SK-MEL-5 (cell line): ENCODE measurements around the gene UNC119. TPM values are rescaled to one million over a fixed set of nuclear protein-coding genes. Genes with fewer than 3 reads are reported as not detected.

Experiments used
- DNase-seq: peaks from one replicate; pipeline ENCODE4 v3.0.0-alpha.2; 2016; ENCODE audit warnings: low read depth, low spot score
- in situ Hi-C: cut with HindIII; loops from 2 replicates; pipeline ENCODE4 v1.10.0; 2016; ENCODE audit warnings: low sequenced_read_pairs, high pct_unique_total_duplicates, low pct_unique_long_range_greater_than_20kb
- total RNA-seq: library from RNA; depleted of rRNA; stranded (reverse); fragments of >200 nt; shearing (Covaris generic); gene quantifications from 2 replicates; pipeline ENCODE4 v1.2.3, GENCODE V29; 2014

The UNC119 gene
- total RNA-seq, 1 experiment from 2014 or later: 45.0 TPM

DNA sequence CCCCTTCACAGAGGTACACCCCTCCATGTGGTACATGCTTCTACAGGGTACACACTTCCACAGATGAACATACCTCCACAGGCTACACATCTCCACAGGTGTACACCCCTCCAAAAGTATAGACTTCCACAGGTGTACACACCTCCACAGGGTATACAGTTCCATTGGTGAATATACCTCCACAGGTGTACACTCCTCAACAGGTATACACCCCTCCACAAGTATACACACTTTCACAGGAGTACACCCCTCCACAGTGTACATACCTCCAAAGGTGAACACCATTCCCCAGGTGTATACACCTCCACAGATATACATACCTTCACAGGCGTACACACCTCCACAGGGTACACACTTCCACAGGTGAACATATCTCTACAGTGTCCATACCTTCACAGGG lies 36.9 kb downstream of the UNC119 start:
- in situ Hi-C loops: no loop called here
- DNase-seq: no peak

DNA sequence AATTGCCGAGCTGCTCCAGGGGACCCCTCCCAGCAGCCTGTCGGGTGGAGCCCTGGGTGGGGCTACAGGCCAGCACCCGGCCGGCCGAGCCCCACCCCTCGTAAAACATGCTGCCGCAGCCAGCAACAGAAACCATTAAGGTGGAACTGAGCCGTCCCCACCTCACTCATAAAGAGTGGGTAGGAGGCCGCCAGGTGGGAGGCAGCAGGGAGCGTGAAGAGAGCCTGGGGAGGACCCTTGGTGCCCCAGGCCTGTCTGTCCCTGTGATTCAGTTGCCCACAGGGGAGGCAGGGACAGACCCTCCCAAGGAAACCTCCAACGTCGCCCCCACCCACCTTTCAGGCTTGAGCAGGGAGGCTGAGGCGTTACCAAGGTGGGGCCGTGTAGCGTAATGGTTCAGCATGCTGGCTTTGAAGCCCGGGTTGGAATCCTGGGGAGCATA lies 37.8 kb downstream of the UNC119 start:
- in situ Hi-C loops: no loop called here
- DNase-seq: no peak

DNA sequence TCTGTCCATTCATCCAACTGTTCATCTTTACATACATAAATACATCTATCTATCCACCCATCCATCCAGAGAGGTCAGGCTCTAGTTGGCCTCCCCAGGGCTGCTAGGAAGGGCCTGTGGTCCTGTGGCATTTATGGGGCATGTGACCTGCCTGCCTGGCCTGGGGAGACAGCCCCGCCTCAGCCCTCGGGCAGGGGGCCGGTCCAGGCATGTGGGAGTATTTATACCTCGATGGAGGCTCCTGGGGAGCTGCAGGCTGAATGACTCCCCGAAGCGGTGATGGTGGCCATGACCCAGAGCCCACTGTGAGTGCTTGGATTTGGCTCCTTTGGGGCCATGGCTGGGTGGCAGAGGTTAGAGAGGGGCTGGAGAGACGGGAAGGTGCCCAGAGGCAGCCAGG lies 38.9 kb downstream of the UNC119 start:
- DNase-seq: no peak
- in situ Hi-C loops: no loop called here

DNA sequence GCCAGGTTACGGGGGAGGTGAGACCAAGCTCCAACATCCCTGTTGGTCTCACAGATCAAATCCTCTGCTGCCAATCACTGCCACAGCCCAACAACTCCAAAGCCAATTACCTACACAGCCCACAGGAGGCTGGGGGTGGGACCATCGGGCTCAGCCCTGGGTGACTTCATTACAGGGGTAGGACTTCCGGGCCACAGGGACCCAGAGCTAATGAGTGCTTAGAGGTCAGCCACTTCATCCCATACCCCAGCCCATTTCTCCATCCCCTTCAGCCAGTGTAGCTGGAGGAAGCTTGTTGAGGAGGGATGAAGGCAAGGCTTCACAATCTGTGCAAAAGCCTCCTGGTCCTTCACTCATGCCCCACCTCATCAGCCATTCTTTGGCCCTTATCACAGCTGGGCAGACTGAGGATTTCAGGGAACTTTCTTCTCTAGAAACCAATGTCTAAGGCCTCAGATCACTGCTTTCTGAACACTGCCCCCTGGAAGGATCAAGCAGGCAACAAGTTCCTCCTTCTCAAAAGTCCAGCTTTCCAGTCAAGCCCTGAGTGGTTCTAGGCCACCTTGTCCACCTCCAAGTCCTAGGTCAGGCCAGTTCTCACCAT lies 40.5 kb downstream of the UNC119 start:
- DNase-seq: no peak
- in situ Hi-C loops: no loop called here

DNA sequence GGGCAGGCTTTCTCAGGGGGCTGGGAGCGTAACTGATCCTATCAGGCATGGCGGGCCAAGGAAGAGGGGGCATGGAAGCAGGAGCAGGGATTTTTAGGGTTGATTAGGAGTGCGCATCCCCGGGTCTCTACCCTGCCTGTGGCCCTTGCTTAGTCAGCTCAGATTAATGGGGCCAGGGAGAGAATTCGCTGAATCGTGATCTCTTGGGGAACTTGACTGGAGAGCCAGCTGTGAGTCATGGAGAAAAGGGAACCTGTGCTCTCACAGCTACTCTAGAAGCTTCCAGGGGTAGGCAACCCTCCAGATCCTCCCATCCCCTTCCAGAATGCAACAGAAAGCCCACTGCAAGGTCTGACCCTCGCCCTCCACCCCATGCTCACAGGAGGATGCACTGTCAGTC lies 42.6 kb downstream of the UNC119 start:
- no peak for DNase-seq
- in situ Hi-C loops: no loop called here

DNA sequence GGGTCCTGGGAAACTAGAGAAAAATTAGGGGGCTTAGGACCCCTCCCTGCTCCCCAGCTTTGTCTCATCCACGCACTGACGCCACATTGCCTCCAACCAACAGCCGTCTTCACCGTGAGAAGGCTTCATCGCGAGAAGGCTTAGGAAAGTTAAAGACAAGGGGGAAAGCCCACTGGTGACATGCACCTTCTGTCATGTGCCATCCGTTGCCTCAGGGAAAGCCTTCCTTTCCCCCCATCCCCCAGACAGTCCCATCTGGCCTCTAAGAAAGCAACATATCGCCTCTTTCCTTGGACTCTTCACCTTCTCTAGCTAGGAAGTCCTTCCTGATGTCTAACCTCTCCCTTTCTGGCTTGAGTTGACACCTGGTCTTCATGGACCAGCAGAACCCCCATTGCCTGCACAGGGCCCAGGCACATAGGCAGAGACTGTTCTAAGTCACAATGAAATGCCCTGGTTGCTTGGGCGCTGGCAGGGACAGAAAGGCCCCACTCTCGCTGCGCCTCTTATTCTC lies 44.2 kb downstream of the UNC119 start:
- no peak for DNase-seq
- in situ Hi-C loops: no loop called here

DNA sequence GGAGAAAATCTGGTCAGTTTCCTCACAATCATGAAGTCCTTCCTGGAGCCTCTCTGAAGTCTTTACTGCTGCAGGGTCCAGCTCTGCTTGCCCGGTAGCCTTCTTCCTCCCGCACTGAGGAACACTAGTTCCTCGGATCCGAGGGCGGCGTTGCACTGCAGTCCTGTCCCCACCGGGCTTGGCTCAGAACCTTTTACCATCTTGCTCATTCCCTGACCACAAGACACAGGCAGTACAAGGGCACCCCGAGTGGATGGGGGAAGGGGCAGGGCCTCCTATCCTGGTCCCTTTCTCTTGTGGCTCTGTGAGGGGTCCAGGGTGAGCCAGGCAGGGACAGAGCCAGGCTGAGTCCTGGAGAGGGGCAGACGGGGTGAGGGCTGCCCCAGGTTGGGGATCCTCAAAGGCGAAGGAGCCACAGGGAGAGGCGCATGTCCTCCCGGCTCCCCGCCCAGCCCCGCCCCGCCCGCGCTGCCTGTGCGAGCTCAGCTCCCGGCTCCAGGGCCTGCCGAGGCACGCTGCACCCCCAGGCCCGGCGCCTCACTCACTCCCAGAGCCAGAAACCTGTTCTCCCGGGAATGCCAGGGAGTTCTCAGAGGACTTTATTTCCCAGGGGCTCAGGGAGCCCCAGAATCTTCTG lies 44.7 kb downstream of the UNC119 start:
- in situ Hi-C loops: no loop called here
- DNase-seq: no peak

DNA sequence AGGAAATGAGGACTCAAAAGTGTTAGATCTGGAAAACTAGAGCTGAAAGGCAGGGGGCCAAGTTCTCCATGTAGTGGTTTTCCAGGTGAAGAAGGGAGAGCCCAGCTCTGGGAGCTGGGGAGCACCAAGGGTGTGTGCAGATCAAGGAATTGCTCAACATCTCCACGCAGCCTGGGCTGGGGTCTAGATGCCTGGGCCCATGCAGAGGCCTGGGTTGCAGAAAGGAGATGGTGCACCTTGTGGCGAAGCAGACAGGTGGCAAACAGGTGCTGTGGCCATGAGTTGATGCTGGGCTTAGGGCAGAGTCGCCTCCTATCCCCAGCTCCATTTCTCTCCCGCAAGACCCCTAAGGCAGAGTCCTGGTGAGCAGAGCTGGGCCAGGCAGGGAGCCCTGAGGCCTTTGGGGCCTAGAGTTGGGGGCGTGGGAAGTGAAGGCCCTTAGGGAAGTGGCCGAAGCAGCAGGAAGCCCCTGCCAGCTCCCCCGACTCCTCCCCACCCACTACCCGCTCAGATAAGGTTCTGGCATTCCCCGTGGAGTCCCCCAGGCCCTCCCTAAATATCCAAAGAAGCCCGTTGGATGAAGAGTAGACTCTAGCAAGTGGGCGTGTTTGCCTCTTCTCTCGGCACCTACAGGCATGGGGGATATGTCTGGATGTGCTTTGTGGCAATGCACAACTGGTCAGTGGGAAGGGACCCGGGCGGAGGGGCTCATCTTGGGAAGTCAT lies 45.5 kb downstream of the UNC119 start:
- no peak for DNase-seq
- in situ Hi-C loops: no loop called here

DNA sequence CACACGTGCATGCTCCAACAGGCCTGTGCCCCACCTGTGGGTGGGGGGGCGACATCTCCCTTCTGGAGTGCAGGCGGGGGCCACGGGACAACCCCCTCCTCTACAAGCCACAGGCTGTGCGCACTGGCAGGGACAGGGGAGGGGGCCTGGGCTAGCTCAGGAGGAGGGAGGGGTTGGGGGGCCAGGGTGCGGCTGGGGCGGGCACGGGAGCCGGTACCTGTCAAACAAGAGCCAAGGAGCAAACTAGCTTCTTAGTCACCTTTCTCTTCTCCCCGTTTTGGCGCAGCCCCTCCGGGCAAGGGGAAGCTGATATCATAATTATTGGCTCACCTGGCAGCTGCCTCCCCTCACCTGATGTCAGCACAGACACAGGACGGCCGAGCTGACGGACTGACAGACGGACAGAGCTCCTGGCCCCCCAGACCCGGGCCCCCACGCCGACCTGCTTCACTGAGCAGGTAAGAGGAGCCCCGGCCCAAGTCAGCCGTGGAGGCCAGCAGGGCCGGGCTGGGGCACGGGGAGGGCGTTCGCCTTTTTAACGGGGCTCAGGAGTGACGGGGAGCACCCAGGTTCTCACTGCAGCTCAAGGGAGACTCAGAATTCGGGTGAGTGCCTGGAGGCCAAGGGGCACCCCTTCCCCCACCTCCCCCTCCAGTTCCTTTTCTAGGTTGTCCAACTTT lies 46.3 kb downstream of the UNC119 start, which contains the start of gene FOXN1:
Gene FOXN1 (plus strand): TSS at position 363 of the 680 bp plus-strand sequence. CDS start 17,622 bp downstream, outside the sequence.
- no peak for DNase-seq
- in situ Hi-C loops: no loop called here

DNA sequence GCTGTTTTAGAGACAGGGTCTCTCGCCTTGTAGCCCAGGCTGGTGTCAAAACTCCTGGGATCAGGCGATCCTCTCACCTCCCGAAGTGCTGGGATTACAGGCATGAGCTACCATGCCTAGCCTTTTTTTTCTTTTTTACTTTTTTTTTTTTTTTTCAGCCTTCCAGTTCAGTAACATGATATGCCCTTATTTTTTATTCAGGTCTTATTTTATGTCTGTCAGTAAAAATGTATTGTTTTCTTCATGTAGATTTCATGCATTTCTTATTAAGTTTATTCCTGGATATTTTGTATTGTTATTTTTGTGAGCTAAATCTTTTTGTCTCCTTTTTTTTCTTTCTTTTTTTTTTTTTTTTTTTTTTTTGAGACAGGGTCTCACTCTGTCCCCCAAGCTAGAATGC lies 49.0 kb downstream of the UNC119 start:
- no peak for DNase-seq
- in situ Hi-C loops: no loop called here

DNA sequence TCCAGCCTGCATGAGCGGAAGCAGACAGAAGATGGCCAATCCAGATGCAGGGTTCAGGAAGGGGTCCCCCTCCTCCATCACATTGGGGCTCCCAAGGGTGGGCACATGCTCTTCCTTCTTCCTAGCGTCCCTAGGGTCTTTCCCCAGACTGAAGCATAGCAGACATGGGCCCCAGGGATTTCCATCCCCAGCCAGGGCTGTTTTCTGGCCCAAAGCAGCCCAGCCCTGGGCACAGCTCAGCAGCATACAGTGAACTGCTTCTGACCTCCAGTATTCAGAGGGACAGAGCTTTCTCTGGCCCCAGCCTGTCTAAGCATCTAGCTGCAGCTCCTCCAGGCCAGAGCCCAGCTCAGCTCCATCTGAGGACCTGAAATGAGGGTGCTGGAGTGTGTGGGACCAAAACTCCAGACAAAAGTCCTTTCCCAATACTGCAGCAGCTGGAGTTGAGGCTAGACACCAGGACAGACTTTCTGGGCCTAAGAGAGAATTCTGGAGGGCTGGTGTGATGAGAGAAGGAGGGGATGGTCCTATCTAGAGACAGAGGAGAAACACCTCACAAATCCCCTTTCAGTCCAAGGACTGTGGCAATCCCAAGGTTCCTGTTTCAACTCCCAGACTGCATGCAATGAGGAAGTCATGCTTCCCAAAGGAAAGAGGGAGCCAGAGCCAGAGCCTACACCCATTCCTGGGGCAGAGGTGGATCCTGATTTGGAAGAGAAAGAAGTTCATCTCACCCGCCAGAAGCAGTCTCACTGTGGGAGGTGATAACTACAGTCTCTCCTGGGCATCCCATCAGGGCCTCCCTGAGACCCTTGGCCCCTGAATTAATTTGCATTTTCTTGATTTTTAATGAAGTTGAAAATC lies 50.8 kb downstream of the UNC119 start:
- in situ Hi-C loops: no loop called here
- DNase-seq: no peak

DNA sequence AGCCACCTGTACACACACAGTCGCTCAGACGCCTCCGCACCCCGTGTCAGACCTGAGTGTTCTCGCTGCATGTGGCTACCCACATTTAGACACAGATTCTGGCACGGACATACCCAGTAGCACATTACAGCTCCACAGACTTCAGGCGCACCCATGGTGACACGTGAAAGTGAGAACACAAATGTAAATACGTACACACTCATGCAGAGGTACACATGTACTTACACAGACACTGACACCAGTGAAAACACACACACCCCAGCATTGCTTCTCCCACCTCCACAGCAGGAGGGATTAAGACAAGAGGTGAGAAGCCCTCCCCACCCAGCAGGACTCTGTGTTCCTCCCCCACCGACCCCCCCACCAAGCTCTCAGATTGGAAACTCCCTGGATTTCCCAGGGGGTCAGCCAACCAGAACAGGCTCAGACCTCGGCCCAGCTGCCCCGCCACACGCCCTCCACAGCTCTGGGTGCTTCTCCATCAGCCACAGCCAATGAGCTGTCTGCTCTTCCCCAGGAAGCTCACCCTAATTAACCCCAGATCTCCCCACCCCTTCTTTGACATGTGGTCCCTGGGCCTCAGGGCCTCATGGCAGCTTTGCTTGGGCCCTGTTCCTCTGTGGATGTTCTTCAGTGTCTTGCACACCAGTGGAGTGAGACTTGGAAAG lies 51.6 kb downstream of the UNC119 start:
- in situ Hi-C loops: no loop called here
- no peak for DNase-seq

DNA sequence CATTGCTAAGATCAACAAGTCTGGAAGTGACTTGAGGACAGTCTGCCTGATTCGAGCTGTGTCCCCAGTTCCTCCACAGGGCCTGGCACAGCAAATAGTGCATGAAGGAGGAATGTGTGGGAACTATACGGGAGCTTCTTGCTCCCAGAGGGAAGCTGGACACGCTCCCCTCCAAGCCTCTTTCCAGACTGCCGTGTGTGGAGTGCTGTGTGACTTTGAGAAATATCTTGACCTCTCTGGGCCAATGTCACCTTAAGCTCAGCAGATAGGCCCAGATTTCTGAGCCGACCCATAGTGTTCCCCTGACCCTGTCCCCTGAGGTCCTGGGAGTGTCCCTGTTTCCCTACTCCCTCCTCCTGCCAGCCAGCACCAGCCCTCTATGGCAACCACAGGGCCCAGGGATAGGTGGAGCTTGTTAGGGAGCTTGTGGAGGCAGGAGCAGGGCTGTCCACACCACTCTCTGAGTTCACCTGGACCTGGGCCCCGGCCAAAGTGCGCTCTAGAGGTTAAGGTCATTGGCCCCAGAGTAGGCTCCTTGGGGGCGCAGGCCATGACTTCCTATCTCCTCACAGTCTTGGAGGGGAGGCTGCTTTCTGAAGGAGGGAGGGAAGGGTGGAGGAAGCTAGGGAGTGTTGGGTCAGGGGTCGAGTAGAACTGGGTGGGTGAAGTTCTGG lies 52.6 kb downstream of the UNC119 start:
- no peak for DNase-seq
- in situ Hi-C loops: no loop called here

DNA sequence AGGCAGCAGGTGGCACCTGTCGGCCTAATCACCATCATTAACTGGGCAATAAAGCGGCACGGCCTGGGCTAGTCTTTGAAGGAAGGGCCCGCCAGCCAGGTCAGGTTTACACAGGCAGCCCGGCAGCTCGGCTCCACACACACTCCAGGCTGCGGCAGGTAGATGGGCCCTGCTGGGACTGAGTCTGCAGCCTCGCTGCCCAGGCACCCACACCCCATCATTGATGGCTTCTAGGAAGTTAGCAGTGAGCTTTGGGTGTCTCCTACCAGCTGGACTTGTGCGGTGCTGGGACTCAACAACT lies 53.1 kb downstream of the UNC119 start:
- DNase-seq: no peak
- in situ Hi-C loops: no loop called here

DNA sequence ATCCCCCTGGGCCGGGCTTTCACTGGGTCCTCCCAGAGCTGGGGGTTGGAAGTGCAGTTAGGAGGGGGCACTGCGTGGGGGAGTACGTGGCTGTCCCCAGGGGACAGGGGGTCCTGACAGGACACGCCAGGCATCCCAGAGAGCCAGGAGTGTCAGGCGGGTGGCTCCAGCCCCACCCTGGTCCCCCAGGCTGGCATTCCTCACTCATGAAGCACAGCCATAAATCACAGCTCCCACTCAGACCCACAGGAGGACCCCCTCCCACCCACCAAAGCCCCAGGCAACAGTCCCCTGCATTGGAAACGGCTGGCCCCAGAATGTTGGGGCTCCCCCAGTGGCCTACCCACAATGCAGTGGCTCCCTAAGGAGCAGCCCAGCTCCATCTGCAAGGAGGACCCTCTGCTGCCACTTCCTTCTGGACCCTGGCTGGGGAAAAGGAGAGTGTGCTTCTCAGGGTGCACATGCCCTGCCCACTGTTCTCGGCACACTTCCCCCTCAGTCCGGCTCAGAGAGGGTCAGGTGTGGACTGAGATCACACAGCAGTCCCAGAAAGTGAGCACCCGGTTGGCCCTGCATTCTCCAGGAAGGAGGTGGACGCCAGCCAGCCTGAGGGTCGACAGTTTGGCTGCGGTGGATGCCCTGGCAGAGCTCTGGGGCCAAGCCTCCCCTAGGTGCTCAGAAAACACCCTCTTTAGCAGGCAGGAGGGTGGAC lies 53.6 kb downstream of the UNC119 start:
- in situ Hi-C loops: no loop called here

DNA sequence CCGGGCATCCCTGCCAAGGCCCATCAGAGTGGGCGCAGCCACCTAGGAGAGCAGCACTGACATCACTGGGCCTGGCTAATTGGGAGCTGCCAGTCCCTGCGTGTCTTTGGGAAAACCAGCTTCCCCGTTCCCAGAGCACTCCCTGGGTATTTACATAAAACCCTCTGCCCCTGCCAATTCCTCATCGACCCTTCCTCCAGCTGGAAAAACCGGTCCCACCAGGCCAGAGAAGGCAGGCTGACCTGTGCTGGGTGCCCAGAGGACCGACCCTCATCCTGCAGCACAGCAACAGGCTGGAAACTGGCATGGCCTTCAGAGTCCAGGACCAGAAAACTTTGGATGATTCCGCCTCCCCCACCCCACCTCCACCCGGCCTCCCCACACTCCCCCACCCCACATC lies 54.5 kb downstream of the UNC119 start:
- in situ Hi-C loops: no loop called here
- no peak for DNase-seq

More for the DNA sequence above, 53.6 kb downstream of the UNC119 start:
- DNase-seq: no peak
